GM12878 (cell line): Measurements from ENCODE around the gene USO1. TPM values are rescaled to one million over a fixed set of nuclear protein-coding genes. Genes with fewer than 3 reads are reported as not detected.

Experiments
- ASH2L ChIP-seq: fragments of 300-600, 200-600 bp; sonication (generic); IDR thresholded peaks from 2 replicates; pipeline ENCODE4 v1.6.1; 2017; ENCODE audit warnings: low read depth, mild to moderate bottlenecking, borderline replicate concordance
- BCL11A ChIP-seq: IDR thresholded peaks from 2 replicates; pipeline ENCODE4 v1.6.1; 2011; ENCODE audit warnings: low read depth, low read length
- CUX1 ChIP-seq: IDR thresholded peaks from 2 replicates; pipeline ENCODE4 v1.6.1; 2012; ENCODE audit warnings: improper control_type of control experiment, low read depth, low read length; ENCODE audit not compliant: insufficient replicate concordance
- NBN ChIP-seq: fragments of 450-650 bp; IDR thresholded peaks from 2 replicates; pipeline ENCODE4 v1.6.1; 2016
- NFIC ChIP-seq: IDR thresholded peaks from 2 replicates; pipeline ENCODE4 v1.6.1; 2012; ENCODE audit warnings: low read depth, mild to moderate bottlenecking, inconsistent platforms, low read length, moderate library complexity
- PBX3 ChIP-seq: IDR thresholded peaks from 2 replicates; pipeline ENCODE4 v1.6.1; 2011; ENCODE audit warnings: mild to moderate bottlenecking, low read depth, low read length, moderate library complexity; ENCODE audit not compliant: insufficient replicate concordance
- POLR2AphosphoS5 ChIP-seq: IDR thresholded peaks from 2 replicates; pipeline ENCODE4 v1.6.1; 2011; ENCODE audit warnings: mild to moderate bottlenecking, low read length, inconsistent platforms
- RB1 ChIP-seq: fragments of 450-650 bp; formaldehyde crosslinking; IDR thresholded peaks from 2 replicates; pipeline ENCODE4 v1.6.1; 2017; ENCODE audit warnings: mild to moderate bottlenecking, borderline replicate concordance
- REST ChIP-seq: IDR thresholded peaks from 2 replicates; pipeline ENCODE4 v1.6.1; 2012; ENCODE audit warnings: mild to moderate bottlenecking, low read depth, low read length
- ZNF207 ChIP-seq: fragments of 450-650 bp; IDR thresholded peaks from 2 replicates; pipeline ENCODE4 v1.6.1; 2014; ENCODE audit warnings: antibody characterized with exemption, mild to moderate bottlenecking, borderline replicate concordance
- ZNF274 ChIP-seq: IDR thresholded peaks from one replicate; pipeline ENCODE4 v1.8.0; 2011; ENCODE audit not compliant: insufficient read length, insufficient read depth
- ZNF384 ChIP-seq: IDR thresholded peaks from 2 replicates; pipeline ENCODE4 v1.6.1; 2012; ENCODE audit warnings: low read depth, mild to moderate bottlenecking, low read length, improper control_type of control experiment, borderline replicate concordance
- polyA plus RNA-seq, 11 experiments: library from polyadenylated mRNA; depleted of rRNA in 4 of 11; unstranded in 6 of 11; stranded (reverse) in 5 of 11; fragments of >200 nt; fragmentation: Nextera tagmentation in 4 of 11; fragmentation: Illumina TruSeq in 1 of 11; extraction: Ambion mirVana in 4 of 11; extraction: Trizol in 1 of 11; gene quantifications; 1 replicate in 1 of 11; 2 replicates in 10 of 11; pipeline versions ENCODE4 v1.2.1 to v1.2.3, GENCODE V29; 2011 to 2016; ENCODE audit warnings: inconsistent platforms in 2 of 11, missing spikeins in 2 of 11, low read depth in 1 of 11
- total RNA-seq, 4 experiments: library from RNA; depleted of rRNA in 3 of 4; stranded (reverse); fragments of >200 nt in 3 of 4; fragmentation: Illumina TruSeq in 1 of 4; extraction: Trizol in 1 of 4; gene quantifications; 2 replicates each; pipeline versions ENCODE4 v1.2.1 to v1.2.3, GENCODE V29; 2013 to 2021

Gene USO1
- total and polyA plus RNA-seq, 10 of the 15 experiments (the other 5 are each of a cell fraction or from before 2014, with no cell fraction given) = 19.4 to 79.7 (median 59.6) TPM

DNA sequence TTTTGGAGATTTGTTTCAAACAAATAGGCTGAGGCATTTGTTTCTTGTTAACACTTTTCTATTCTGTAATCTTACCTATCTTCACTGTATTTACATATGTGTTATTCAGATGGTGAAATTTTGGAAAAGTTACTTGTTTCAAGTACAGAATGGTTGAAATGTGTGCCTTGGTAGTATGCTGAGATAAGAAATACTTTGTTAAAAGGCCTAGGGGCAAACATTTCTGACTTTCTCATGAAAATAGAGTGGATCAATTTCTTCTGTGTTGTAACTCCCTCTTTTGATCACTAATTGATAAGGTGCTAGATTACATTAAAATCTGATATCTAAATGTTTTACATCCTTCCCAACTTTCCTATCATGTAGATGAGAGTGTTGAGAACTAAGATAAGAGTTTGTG, 18.1 kb downstream of the USO1 start (continued):
- TF ChIP-seq RB1 = no peak
- no peak for TF ChIP-seq NFIC
- no peak for TF ChIP-seq PBX3
- no peak for TF ChIP-seq POLR2AphosphoS5
- no peak for TF ChIP-seq ZNF384
- no peak for TF ChIP-seq ASH2L
- TF ChIP-seq ZNF274 = no peak
- TF ChIP-seq NBN = no peak
- TF ChIP-seq CUX1 = no peak
- no peak for TF ChIP-seq ZNF207
- no peak for TF ChIP-seq BCL11A
- no peak for TF ChIP-seq REST
- TF ChIP-seq, all 136 proteins: peak for 0
